ENCODE data around the gene DBF4. TPM values are rescaled to one million over a fixed set of nuclear protein-coding genes. Genes with fewer than 3 reads are reported as not detected.
A peak's percentile ranks its signal among the peaks of the same experiment; 100 is the strongest.

Gene DBF4
- total RNA-seq (2012; rRNA removed): 7.2 and 20.3 TPM in 2 replicates
- 6.3 and 6.4 TPM in 2 replicates for polyA plus RNA-seq (2012; rRNA removed)
- 1.6 and 2.1 TPM in 2 replicates for polyA plus RNA-seq (2012; cell fraction: cytosol; rRNA removed)
- 1.5 and 3.9 TPM in 2 replicates for polyA plus RNA-seq (2012; cell fraction: nucleus; rRNA removed; ENCODE audit: low replicate concordance)
- Bru-seq, nascent RNA: percentile 62 among the genes with signal in this experiment
- BruChase-seq, experiment 1, labeled RNA remaining after a 6-hour chase: percentile 48 among the genes with signal in this experiment
- percentile 54 among the genes with signal in this experiment for BruChase-seq, experiment 2, labeled RNA remaining after a 2-hour chase
- long read RNA-seq, partial matches to known transcripts: 3 of 10 reads
- long read RNA-seq, other reads (novel, unspliced or antisense): 3 of 10 reads

- Histone ChIP-seq H3K4ac (ENCODE audit: low read depth, low read length) (peak within 1 kb of the TSS; percentile 66), H2AFZ (replicated peaks; ENCODE audit: low read length, poor library complexity) (peak within 1 kb of the TSS; percentile 96), H2BK120ac (ENCODE audit: low read depth, low read length) (peak within 1 kb of the TSS; percentile 49), H2AK5ac (ENCODE audit: low read depth, low read length) (peak within 1 kb of the TSS; percentile 13; the same call in 1 of the 2 replicates), H4K20me1 (ENCODE audit: insufficient read depth, low read length) (no peaks in the 10 kb centered on the region), H3K4me1 (ENCODE audit: control insufficient read depth, insufficient read depth, low read length) (no peaks in the 10 kb centered on the region), H2BK20ac (ENCODE audit: low read depth, low read length) (no peak within 1 kb of the TSS; the same call in 1 of the 2 replicates), H3K56ac (ENCODE audit: extremely low read depth, insufficient read depth, low read length) (peak within 1 kb of the TSS; percentile 72), H3K23ac (ENCODE audit: low read depth, low read length) (peak within 1 kb of the TSS; percentile 79), H2BK15ac (ENCODE audit: low read depth, low read length) (no peak within 1 kb of the TSS), H3K18ac (ENCODE audit: low read depth, low read length) (no peak within 1 kb of the TSS; the same call in 1 of the 2 replicates), H2BK5ac (ENCODE audit: low read depth, low read length, poor library complexity, severe bottlenecking) (peak within 1 kb of the TSS; percentile 46), H4K5ac (ENCODE audit: low read depth, low read length) (no peak within 1 kb of the TSS; the same call in 1 of the 2 replicates), H3K14ac (replicated peaks; ENCODE audit: low read depth, low read length) (peak within 1 kb of the TSS; percentile 43; the same call in 1 of the 2 replicates), H3K36me3 (ENCODE audit: control insufficient read depth, insufficient read depth, low read length) (no peaks in the 10 kb centered on the region; the same call in 1 of the 2 replicates), H3K4me3 (ENCODE audit: insufficient read depth, low read depth, low read length) (peak within 1 kb of the TSS; percentile 61), H3K27me3 (ENCODE audit: control insufficient read depth, insufficient read depth, low read length) (no peaks in the 10 kb centered on the region), H3K9ac (ENCODE audit: low read depth, low read length) (peak within 1 kb of the TSS; percentile 64), H3K79me1 (ENCODE audit: low read depth in 1 of 2, low read length in 2 of 2) (peaks cover 4 to 29% of the 10 kb centered on the region in 2 experiments), H3K9me1 (ENCODE audit: insufficient read depth, low read length) (no peaks in the 10 kb centered on the region), H3K4me2 (ENCODE audit: low read depth, low read length) (peak within 1 kb of the TSS; percentile 78), H2AK9ac (replicated peaks; ENCODE audit: low read depth, low read length, poor library complexity) (peak within 1 kb of the TSS; percentile 95), H3K27ac (ENCODE audit: insufficient read depth, low read length) (peak within 1 kb of the TSS; percentile 39), H4K91ac (ENCODE audit: insufficient read depth, low read depth, low read length) (no peak within 1 kb of the TSS; the same call in 1 of the 2 replicates), H3K9me3 (ENCODE audit: control insufficient read depth, insufficient read depth, low read length) (peaks cover under 1% of the 10 kb centered on the region; the same call in 1 of the 2 replicates), H4K8ac (ENCODE audit: low read depth in 2 of 2, low read length in 2 of 2) (peak within 1 kb of the TSS in 1 of 2 experiments; percentile 67; a peak in 1 of 4 replicates)
- ChIA-PET CTCF (no interaction called here), POLR2A (ENCODE audit: unreplicated experiment) (no interaction called here)
- intact Hi-C loops (cut with micrococcal nuclease) (loop anchor here (5.0 to 10.0 kb wide), 4 partner anchors 39 to 721 kb away; partner anchors contain the start of gene DMTF1), in situ Hi-C loops (cut with MboI; ENCODE audit: low sequenced_read_pairs) (loop anchor here (10.0 kb wide), 1 partner anchor 561 kb away; no protein-coding TSS in a partner anchor), dilution Hi-C loops (cut with HindIII; ENCODE audit: low sequenced_read_pairs, unreplicated experiment) (no loop called here)
- ATAC-seq (ENCODE audit: low read depth): peak; percentile 95
- 1% methylated on average over 44 of the region's 84 CpGs; no CpG with 5 or more reads in 1 of the 2 experiments for WGBS, 2 experiments (ENCODE audit: extremely low coverage in 2 of 2, insufficient read length in 1 of 2)
- DNase-seq: peak; percentile 89
- no TSS peak for BruUV-seq (replicated peaks)
- no peak for TF ChIP-seq CTCF (conservative IDR thresholded peaks at IDR 0.05; ENCODE audit: low read depth, low read length)
- TF ChIP-seq BHLHE40 (IDR thresholded peaks at IDR 0.05; ENCODE audit: low read depth, low read length): peak; percentile 93
- TF ChIP-seq MXI1 (IDR thresholded peaks at IDR 0.05; ENCODE audit: borderline replicate concordance, low read depth, low read length): peak; percentile 97
- TF ChIP-seq RCOR1 (IDR thresholded peaks at IDR 0.05; ENCODE audit: insufficient replicate concordance, low read length): no peak
- no peak for TF ChIP-seq ELK1 (IDR thresholded peaks at IDR 0.05; ENCODE audit: borderline replicate concordance, low read depth, low read length)
- TF ChIP-seq POLR2A (IDR thresholded peaks at IDR 0.05; ENCODE audit: low read depth, low read length): peak; percentile 86
- TF ChIP-seq MAZ (IDR thresholded peaks at IDR 0.05; ENCODE audit: borderline replicate concordance, low read depth, low read length): peak; percentile 90; the same call in 1 of the 2 replicates
- no peak for TF ChIP-seq RAD21 (IDR thresholded peaks at IDR 0.05; ENCODE audit: low read length)
- no peak for TF ChIP-seq CEBPB (IDR thresholded peaks at IDR 0.05; ENCODE audit: low read depth, low read length)
- TF ChIP-seq SMC3 (IDR thresholded peaks at IDR 0.05; ENCODE audit: low read depth, low read length): no peak
- no peak for TF ChIP-seq CHD1 (IDR thresholded peaks at IDR 0.05; ENCODE audit: low read depth, low read length)
- no peak for TF ChIP-seq NFE2L2 (IDR thresholded peaks at IDR 0.05; ENCODE audit: low read depth, low read length)
- no peak for TF ChIP-seq MAFK (IDR thresholded peaks at IDR 0.05; ENCODE audit: low read depth, low read length)
Observed at GRCh38 chr7:87876040-87876868, at the start of gene DBF4, which contains the start of gene SLC25A40. Gene DBF4, plus strand, starts transcription at chr7:87876493. Its CDS starts 240 bp downstream, at chr7:87876733. Gene SLC25A40, minus strand, starts transcription at chr7:87876360. Its CDS starts 17,633 bp downstream, at chr7:87858727.

Data from IMR-90 (cell line).